ENCODE results near the gene TUBB. TPM values are rescaled to one million over a fixed set of nuclear protein-coding genes. Genes with fewer than 3 reads are reported as not detected.
"Not testable (repeated sequence)": the region's sequence is repeated elsewhere in the genome, so short reads cannot be mapped to it uniquely, and the experiment has no call there.

TUBB gene
- total RNA-seq, 1 experiment from 2014 or later: 853 TPM

GRCh38 chr6:30716879-30717128, 3.3 kb upstream of the TUBB start:
- in situ Hi-C loops (cut with HindIII; ENCODE audit: low pct_unique_long_range_greater_than_20kb, low sequenced_read_pairs) (no loop called here), intact Hi-C loops (cut with micrococcal nuclease; ENCODE audit: unreplicated experiment) (no loop called here)
- Histone ChIP-seq H3K36me3 (ENCODE audit: control insufficient read depth, insufficient read depth, low read length) (peaks cover 15% of the 10 kb centered on the region), H3K27me3 (ENCODE audit: control insufficient read depth, insufficient read depth, low read length) (no peaks in the 10 kb centered on the region), H3K9me3 (ENCODE audit: control insufficient read depth, insufficient read depth, low read depth, low read length) (no peaks in the 10 kb centered on the region), H3K4me1 (ENCODE audit: control insufficient read depth, insufficient read depth, low read length) (peaks cover 15% of the 10 kb centered on the region), H3K4me3 (ENCODE audit: low read depth in 2 of 2, low read length in 2 of 2) (peak overlapping the region; percentile 69 to 85), H3K27ac (ENCODE audit: low read length) (peak overlapping the region; percentile 100)
- ATAC-seq: no peak
- TF ChIP-seq REST (IDR thresholded peaks at IDR 0.05; ENCODE audit: insufficient read depth in 1 of 2, low read depth in 2 of 2, low read length in 1 of 2): no peak
- TF ChIP-seq CTCF (IDR thresholded peaks at IDR 0.05): no peak
- TF ChIP-seq SIN3A (IDR thresholded peaks at IDR 0.05; ENCODE audit: borderline replicate concordance, insufficient read depth, low read depth, low read length): no peak
- TF ChIP-seq POLR2AphosphoS5 (IDR thresholded peaks at IDR 0.05; ENCODE audit: low read depth, low read length): no peak
- TF ChIP-seq TCF7L2 (IDR thresholded peaks at IDR 0.05; ENCODE audit: low read depth, low read length): no peak
- ChIA-PET CTCF (interaction anchor here (0.7 kb wide), 1 partner anchor 13 kb away, joined by 3 read pairs; no protein-coding TSS in a partner anchor), POLR2A (interaction anchor here (1.0 kb wide), 2 partner anchors 10 to 25 kb away, joined by 3 to 5 read pairs; no protein-coding TSS in a partner anchor)
- no TSS peak for BruUV-seq (replicated peaks)
- DNase-seq (ENCODE audit: low read depth, low spot score): no peak

GRCh38 chr6:30717129-30717844, 2.9 kb upstream of the TUBB start, which contains the start of gene MDC1:
Gene MDC1 (minus strand): TSS chr6:30717281. CDS start chr6:30715175, 2,106 bp downstream.
- BruUV-seq (replicated peaks): no TSS peak
- in situ Hi-C loops (cut with HindIII; ENCODE audit: low pct_unique_long_range_greater_than_20kb, low sequenced_read_pairs): no loop called here
- Histone ChIP-seq H3K9me3 (ENCODE audit: control insufficient read depth, insufficient read depth, low read depth, low read length) (no peaks in the 10 kb centered on the region), H3K27me3 (ENCODE audit: control insufficient read depth, insufficient read depth, low read length) (no peaks in the 10 kb centered on the region), H3K27ac (ENCODE audit: low read length) (peak within 1 kb of the TSS; percentile 100), H3K4me3 (ENCODE audit: low read depth in 2 of 2, low read length in 2 of 2) (peak within 1 kb of the TSS; percentile 69 to 85), H3K4me1 (ENCODE audit: control insufficient read depth, insufficient read depth, low read length) (peaks cover 15% of the 10 kb centered on the region), H3K36me3 (ENCODE audit: control insufficient read depth, insufficient read depth, low read length) (peaks cover 16% of the 10 kb centered on the region)
- ATAC-seq: peak; percentile 88
- POLR2A ChIA-PET: interaction anchor here (0.5 to 1.0 kb wide), 3 partner anchors 10 to 107 kb away, joined by 3 to 10 read pairs (median 5); no protein-coding TSS in a partner anchor
- peak; percentile 98 for DNase-seq (ENCODE audit: low read depth, low spot score)
- intact Hi-C loops (cut with micrococcal nuclease; ENCODE audit: unreplicated experiment): no loop called here
- TF ChIP-seq TCF7L2 (IDR thresholded peaks at IDR 0.05; ENCODE audit: low read depth, low read length): peak; percentile 75
- peak; percentile 95 for TF ChIP-seq POLR2AphosphoS5 (IDR thresholded peaks at IDR 0.05; ENCODE audit: low read depth, low read length)
- TF ChIP-seq SIN3A (IDR thresholded peaks at IDR 0.05; ENCODE audit: borderline replicate concordance, insufficient read depth, low read depth, low read length): peak; percentile 91; the same call in 1 of the 2 replicates
- peak in 1 of 2 experiments; percentile 50; a peak in 1 of 4 replicates for TF ChIP-seq REST (IDR thresholded peaks at IDR 0.05; ENCODE audit: insufficient read depth in 1 of 2, low read depth in 2 of 2, low read length in 1 of 2)
- no peak for TF ChIP-seq CTCF (IDR thresholded peaks at IDR 0.05)
- CTCF ChIA-PET: interaction anchor here (0.6 to 0.7 kb wide), 4 partner anchors 13 to 1023 kb away, joined by 3 to 8 read pairs (median 4); no protein-coding TSS in a partner anchor

- intact Hi-C loops (cut with micrococcal nuclease; ENCODE audit: unreplicated experiment); DNase-seq (ENCODE audit: low read depth, low spot score); H3K27me3 ChIP-seq (ENCODE audit: control insufficient read depth, insufficient read depth, low read length); in situ Hi-C loops (cut with HindIII; ENCODE audit: low pct_unique_long_range_greater_than_20kb, low sequenced_read_pairs); H3K9me3 ChIP-seq (ENCODE audit: control insufficient read depth, insufficient read depth, low read depth, low read length); ATAC-seq: not testable (repeated sequence)
- POLR2A ChIA-PET: interaction anchor here (0.6 kb wide), 1 partner anchor 29 kb away, joined by 5 read pairs; no protein-coding TSS in a partner anchor
- peaks cover 20% of the 10 kb centered on the region for H3K4me1 ChIP-seq (ENCODE audit: control insufficient read depth, insufficient read depth, low read length)
- H3K4me3 ChIP-seq (ENCODE audit: low read depth in 2 of 2, low read length in 2 of 2): peak overlapping the region; percentile 69 to 84
- CTCF ChIA-PET: interaction anchor here (0.6 to 0.7 kb wide), 2 partner anchors 83 to 1024 kb away, joined by 3 to 8 read pairs; no protein-coding TSS in a partner anchor
- BruUV-seq (replicated peaks): TSS peak; percentile 15
- H3K36me3 ChIP-seq (ENCODE audit: control insufficient read depth, insufficient read depth, low read length): peaks cover 20% of the 10 kb centered on the region
- peak overlapping the region; percentile 97 for H3K27ac ChIP-seq (ENCODE audit: low read length)
Observed at GRCh38 chr6:30717845-30718720, 2.1 kb upstream of the TUBB start.

Measured in Panc1 (cell line).